NCI-H345 (cell line): ENCODE measurements around the gene RAB11FIP4.
A peak's percentile ranks its signal among the peaks of the same experiment; 100 is the strongest.

ENCODE experiments used
- DNase-seq: peaks from one replicate; lab custom pipeline; 2025; lab: John Stamatoyannopoulos, UW

RAB11FIP4 gene

GRCh38 chr17:31549525-31550388 is 158.3 kb downstream of the RAB11FIP4 start:
- DNase-seq, result peak; percentile 90

GRCh38 chr17:31550389-31551056 is 159.0 kb downstream of the RAB11FIP4 start:
- no peak for DNase-seq

- no peak for DNase-seq
Observed at GRCh38 chr17:31552568-31552967, 161.1 kb downstream of the RAB11FIP4 start.

GRCh38 chr17:31553506-31553905 is 162.0 kb downstream of the RAB11FIP4 start:
- DNase-seq, result no peak

GRCh38 chr17:31554930-31555329 is 163.5 kb downstream of the RAB11FIP4 start:
- DNase-seq, result no peak

GRCh38 chr17:31556969-31557645 is 165.6 kb downstream of the RAB11FIP4 start:
- DNase-seq, result no peak

- DNase-seq, result peak; percentile 74
Observed at GRCh38 chr17:31558748-31559583, 167.5 kb downstream of the RAB11FIP4 start.

GRCh38 chr17:31559584-31560501 is 168.4 kb downstream of the RAB11FIP4 start:
- DNase-seq, result no peak

- DNase-seq, result no peak
Observed at GRCh38 chr17:31560616-31561235, 169.3 kb downstream of the RAB11FIP4 start.

- DNase-seq, result no peak
Observed at GRCh38 chr17:31561469-31562375, 170.2 kb downstream of the RAB11FIP4 start.

- DNase-seq, result no peak
Observed at GRCh38 chr17:31562376-31562840, 170.9 kb downstream of the RAB11FIP4 start.

- DNase-seq, result no peak
Observed at GRCh38 chr17:31564291-31564690, 172.8 kb downstream of the RAB11FIP4 start.

GRCh38 chr17:31564883-31565301 is 173.4 kb downstream of the RAB11FIP4 start:
- no peak for DNase-seq

GRCh38 chr17:31565652-31566051 is 174.2 kb downstream of the RAB11FIP4 start:
- DNase-seq, result no peak

GRCh38 chr17:31566247-31566991 is 174.9 kb downstream of the RAB11FIP4 start:
- DNase-seq, result no peak

GRCh38 chr17:31566992-31567373 is 175.5 kb downstream of the RAB11FIP4 start:
- DNase-seq, result no peak

GRCh38 chr17:31568121-31568520 is 176.6 kb downstream of the RAB11FIP4 start:
- no peak for DNase-seq

GRCh38 chr17:31568539-31568938 is 177.1 kb downstream of the RAB11FIP4 start:
- no peak for DNase-seq
